Loucy (cell line): ENCODE data around the gene TACC2.

Source experiments
- H2AFZ ChIP-seq: fragments of 200-600 bp; sonication (generic); 2 replicates; pipeline ENCODE4 v1.6.0; 2016; ENCODE audit warnings: antibody characterized with exemption, mild to moderate bottlenecking, low read length, moderate library complexity
- H3F3A ChIP-seq: fragments of 200-600 bp; 2 replicates; pipeline ENCODE4 v1.6.0; 2016; ENCODE audit warnings: antibody characterized with exemption, low read depth, mild to moderate bottlenecking
- H3K27me3 ChIP-seq: fragments of 200-600 bp; sonication (generic); 2 replicates; pipeline ENCODE4 v1.6.1; 2014; ENCODE audit warnings: low read length, mild to moderate bottlenecking; ENCODE audit not compliant: insufficient read depth, poor library complexity, severe bottlenecking
- H3K36me3 ChIP-seq: fragments of 200-600 bp; sonication (generic); 2 replicates; pipeline ENCODE4 v1.6.1; 2016; ENCODE audit warnings: low read length; ENCODE audit not compliant: insufficient read depth
- H3K4me1 ChIP-seq: fragments of 200-600 bp; sonication (generic); 2 replicates; pipeline ENCODE4 v1.5.1; 2014; ENCODE audit warnings: low read length, mild to moderate bottlenecking; ENCODE audit not compliant: insufficient read depth, poor library complexity, severe bottlenecking
- H3K4me2 ChIP-seq: fragments of 200-600 bp; sonication (generic); 2 replicates; pipeline ENCODE4 v1.6.0; 2014; ENCODE audit warnings: antibody characterized with exemption, low read length, low read depth, mild to moderate bottlenecking; ENCODE audit not compliant: poor library complexity, severe bottlenecking
- H3K4me3 ChIP-seq: fragments of 200-600 bp; sonication (generic); 2 replicates; pipeline ENCODE4 v1.5.1; 2014; ENCODE audit warnings: low read length, mild to moderate bottlenecking, mixed read lengths; ENCODE audit not compliant: poor library complexity, severe bottlenecking
- H3K79me2 ChIP-seq: fragments of 200-600 bp; sonication (generic); 2 replicates; pipeline ENCODE4 v1.6.1; 2014; ENCODE audit warnings: low read length; ENCODE audit not compliant: insufficient read depth
- H3K9ac ChIP-seq: fragments of 200-600 bp; sonication (generic); 2 replicates; pipeline ENCODE4 v1.6.0; 2014; ENCODE audit warnings: mild to moderate bottlenecking, low read depth, low read length, moderate library complexity; ENCODE audit not compliant: poor library complexity, severe bottlenecking
- H3K9me2 ChIP-seq: fragments of 200-600 bp; sonication (generic); replicated peaks from 2 replicates; pipeline ENCODE4 v1.6.1; 2016; ENCODE audit warnings: low read depth, low read length, mixed read lengths
- H3K9me3 ChIP-seq: fragments of 200-600 bp; sonication (generic); 2 replicates; pipeline ENCODE4 v1.6.1; 2014; ENCODE audit warnings: mild to moderate bottlenecking, antibody characterized with exemption, low read length, low read depth; ENCODE audit not compliant: insufficient read depth
- H4K20me1 ChIP-seq: fragments of 200-600 bp; sonication (generic); 2 replicates; pipeline ENCODE4 v1.6.0; 2014; ENCODE audit warnings: antibody characterized with exemption, low read length, mild to moderate bottlenecking; ENCODE audit not compliant: insufficient read depth, poor library complexity, severe bottlenecking
- EZH2phosphoT487 ChIP-seq: fragments of 200-600 bp; IDR thresholded peaks from 2 replicates; pipeline ENCODE4 v1.6.1; 2018; ENCODE audit warnings: antibody characterized with exemption, mild to moderate bottlenecking, moderate library complexity, borderline replicate concordance
- TF ChIP-seq, protein P1 (sequence below): fragments of 200-600 bp; sonication (generic); conservative IDR thresholded peaks from 2 replicates; pipeline ENCODE4 v1.5.1; 2014; ENCODE audit warnings: mild to moderate bottlenecking, antibody characterized with exemption, low read length

Gene TACC2

DNA sequence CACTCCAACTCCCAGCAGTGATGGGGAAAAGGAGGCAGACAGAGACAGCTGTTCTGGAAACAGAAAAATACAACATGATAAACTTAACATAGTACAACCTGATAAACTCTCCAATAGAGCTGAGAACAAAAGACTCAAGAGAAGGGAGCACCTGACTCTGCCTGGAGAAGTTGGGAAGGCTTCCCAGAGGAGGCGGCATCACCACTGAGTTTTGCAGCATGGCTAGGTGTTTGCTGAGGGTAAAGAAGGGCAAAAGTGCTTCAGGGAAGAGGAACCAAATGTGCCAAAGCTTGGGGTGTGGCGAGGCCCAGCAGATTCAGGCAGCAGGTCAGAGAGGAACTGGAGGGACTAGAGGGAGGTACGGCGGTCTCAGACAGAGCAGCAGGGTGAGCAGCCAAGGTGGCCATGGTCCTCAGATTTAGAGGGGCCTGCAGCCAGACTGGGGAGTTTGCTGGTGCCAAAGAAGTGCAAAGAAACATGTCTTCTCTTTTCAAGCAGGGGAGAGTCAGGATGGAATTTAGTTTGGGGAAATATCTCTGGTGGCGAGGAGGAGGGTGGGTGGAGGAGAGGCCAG, 162.2 kb downstream of the TACC2 start:
- Histone ChIP-seq H3K27me3 (no peaks in the 10 kb centered on the region), H3K4me3 (no peak overlapping the region), H3K9ac (no peak overlapping the region), H3K4me2 (no peak overlapping the region), H3K9me2 (no peaks in the 10 kb centered on the region), H3K79me2 (no peaks in the 10 kb centered on the region), H3F3A (no peaks in the 10 kb centered on the region), H3K36me3 (no peaks in the 10 kb centered on the region), H4K20me1 (no peaks in the 10 kb centered on the region), H3K9me3 (0 out of 2 replicates have a peak, but pooled peaks cover 4% of the 10 kb centered on the region), H3K4me1 (no peaks in the 10 kb centered on the region), H2AFZ (no peak overlapping the region)
- TF ChIP-seq EZH2phosphoT487, result no peak
- TF ChIP-seq, protein P1, sequence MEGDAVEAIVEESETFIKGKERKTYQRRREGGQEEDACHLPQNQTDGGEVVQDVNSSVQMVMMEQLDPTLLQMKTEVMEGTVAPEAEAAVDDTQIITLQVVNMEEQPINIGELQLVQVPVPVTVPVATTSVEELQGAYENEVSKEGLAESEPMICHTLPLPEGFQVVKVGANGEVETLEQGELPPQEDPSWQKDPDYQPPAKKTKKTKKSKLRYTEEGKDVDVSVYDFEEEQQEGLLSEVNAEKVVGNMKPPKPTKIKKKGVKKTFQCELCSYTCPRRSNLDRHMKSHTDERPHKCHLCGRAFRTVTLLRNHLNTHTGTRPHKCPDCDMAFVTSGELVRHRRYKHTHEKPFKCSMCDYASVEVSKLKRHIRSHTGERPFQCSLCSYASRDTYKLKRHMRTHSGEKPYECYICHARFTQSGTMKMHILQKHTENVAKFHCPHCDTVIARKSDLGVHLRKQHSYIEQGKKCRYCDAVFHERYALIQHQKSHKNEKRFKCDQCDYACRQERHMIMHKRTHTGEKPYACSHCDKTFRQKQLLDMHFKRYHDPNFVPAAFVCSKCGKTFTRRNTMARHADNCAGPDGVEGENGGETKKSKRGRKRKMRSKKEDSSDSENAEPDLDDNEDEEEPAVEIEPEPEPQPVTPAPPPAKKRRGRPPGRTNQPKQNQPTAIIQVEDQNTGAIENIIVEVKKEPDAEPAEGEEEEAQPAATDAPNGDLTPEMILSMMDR, result no peak

DNA sequence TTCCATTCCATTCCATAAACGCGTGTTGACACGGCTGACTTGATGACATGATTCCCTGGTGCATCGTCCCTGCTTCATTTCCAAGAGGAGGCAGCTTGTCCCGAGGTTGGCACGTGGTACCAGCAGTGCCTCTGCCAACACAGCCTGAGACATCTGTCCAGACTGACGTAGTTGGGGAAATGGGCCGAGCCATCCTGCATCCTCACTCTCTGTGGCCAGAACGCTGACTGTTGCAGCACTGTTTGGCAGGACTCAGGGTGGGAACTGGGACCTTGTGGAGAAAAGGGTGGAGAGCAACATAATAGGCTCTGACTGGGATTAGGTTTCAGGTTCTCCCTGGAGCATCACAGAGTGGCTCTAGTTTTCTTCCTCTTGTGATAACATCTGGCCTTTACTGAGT, 163.6 kb downstream of the TACC2 start:
- Histone ChIP-seq H3K4me2 (no peak overlapping the region), H3K27me3 (no peaks in the 10 kb centered on the region)

DNA sequence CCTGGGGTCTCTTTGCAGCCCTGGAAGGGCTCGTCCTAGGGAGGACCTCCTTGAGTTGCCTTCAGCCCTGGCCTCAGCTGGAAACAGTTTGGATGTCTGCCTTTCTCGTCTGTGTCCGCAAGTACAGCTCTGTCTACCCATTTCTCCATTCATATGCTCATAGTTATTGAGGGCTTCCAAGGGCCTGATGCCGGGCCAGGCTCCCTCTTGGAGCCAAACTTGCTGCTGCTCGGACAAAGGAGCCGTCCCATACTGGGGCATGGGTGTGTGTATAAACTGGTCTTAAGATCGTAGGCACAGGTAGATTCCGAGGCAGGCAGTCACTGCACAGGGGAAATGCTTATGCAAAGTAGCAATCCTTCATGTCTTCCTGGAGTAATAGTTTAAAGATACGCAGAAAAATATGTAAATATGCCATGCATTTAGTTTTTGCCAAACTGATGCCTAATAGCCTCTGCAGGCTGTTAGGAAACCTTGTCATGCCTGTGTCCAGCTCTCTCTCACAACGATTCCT, 165.1 kb downstream of the TACC2 start:
- H3K4me2 ChIP-seq, result no peak overlapping the region
- no peak overlapping the region for H3K4me3 ChIP-seq
- H3K9me3 ChIP-seq, result no peaks in the 10 kb centered on the region
- no peaks in the 10 kb centered on the region for H3K36me3 ChIP-seq
- H3K27me3 ChIP-seq, result no peaks in the 10 kb centered on the region
- H3K9ac ChIP-seq, result no peak overlapping the region
- no peaks in the 10 kb centered on the region for H3K79me2 ChIP-seq
- TF ChIP-seq, protein P1, result no peak
- no peak for TF ChIP-seq EZH2phosphoT487
- no peak overlapping the region for H2AFZ ChIP-seq
- H4K20me1 ChIP-seq, result no peaks in the 10 kb centered on the region
- H3K9me2 ChIP-seq, result no peaks in the 10 kb centered on the region
- H3K4me1 ChIP-seq, result no peaks in the 10 kb centered on the region
- no peaks in the 10 kb centered on the region for H3F3A ChIP-seq

More for the DNA sequence above, 163.6 kb downstream of the TACC2 start:
- H3K4me3 ChIP-seq, result no peak overlapping the region
- no peaks in the 10 kb centered on the region for H4K20me1 ChIP-seq
- TF ChIP-seq, protein P1, result no peak
- TF ChIP-seq EZH2phosphoT487, result no peak
- H3F3A ChIP-seq, result no peaks in the 10 kb centered on the region
- no peaks in the 10 kb centered on the region for H3K9me2 ChIP-seq
- H3K79me2 ChIP-seq, result no peaks in the 10 kb centered on the region
- 0 out of 2 replicates have a peak, but pooled peaks cover 3% of the 10 kb centered on the region for H3K9me3 ChIP-seq
- no peaks in the 10 kb centered on the region for H3K4me1 ChIP-seq
- H3K36me3 ChIP-seq, result no peaks in the 10 kb centered on the region
- no peak overlapping the region for H2AFZ ChIP-seq
- H3K9ac ChIP-seq, result no peak overlapping the region
